ENCODE data around the gene LCMT1. TPM values are rescaled to one million over a fixed set of nuclear protein-coding genes. Genes with fewer than 3 reads are reported as not detected.

LCMT1 gene
- total and polyA plus RNA-seq, 2 of the 4 experiments (the other 2 are of a cell fraction) = 33.1 to 60.4 TPM

DNA sequence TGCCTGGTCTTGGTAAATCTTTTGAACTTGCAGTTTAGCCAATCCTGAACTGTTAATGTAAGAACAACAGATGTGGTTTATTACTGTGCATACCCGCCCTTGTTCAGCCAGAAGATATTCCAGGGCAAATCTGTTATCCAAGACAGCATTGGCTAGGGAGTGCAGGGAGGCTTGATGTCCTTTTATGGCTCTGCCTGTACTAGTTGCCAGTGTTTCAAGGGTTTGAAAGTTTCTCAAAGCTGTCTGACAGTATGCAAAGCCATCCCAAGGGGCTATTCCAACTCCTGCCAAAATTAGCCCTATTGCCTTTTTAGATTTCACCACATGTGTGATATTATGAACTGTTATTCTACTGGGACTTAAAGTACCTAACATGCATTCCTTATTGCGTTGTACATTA lies 30.1 kb downstream of the LCMT1 start:
- Histone ChIP-seq H3K14ac (replicated peaks; ENCODE audit: low read depth, low read length) (no peak overlapping the region), H3K4me1 (ENCODE audit: control insufficient read depth, insufficient read depth, low read length) (no peaks in the 10 kb centered on the region), H4K91ac (ENCODE audit: insufficient read depth, low read depth, low read length) (no peak overlapping the region), H3K27ac (ENCODE audit: insufficient read depth, low read length) (no peak overlapping the region), H3K23ac (ENCODE audit: low read depth, low read length) (no peak overlapping the region), H2BK20ac (ENCODE audit: low read depth, low read length) (no peak overlapping the region), H3K27me3 (ENCODE audit: control insufficient read depth, insufficient read depth, low read length) (no peaks in the 10 kb centered on the region), H2BK15ac (ENCODE audit: low read depth, low read length) (no peak overlapping the region), H2BK5ac (ENCODE audit: low read depth, low read length, poor library complexity, severe bottlenecking) (no peak overlapping the region), H4K5ac (ENCODE audit: low read depth, low read length) (no peak overlapping the region), H3K9me3 (ENCODE audit: control insufficient read depth, insufficient read depth, low read length) (no peaks in the 10 kb centered on the region), H3K56ac (ENCODE audit: extremely low read depth, insufficient read depth, low read length) (no peak overlapping the region), H3K9ac (ENCODE audit: low read depth, low read length) (no peak overlapping the region), H2AK9ac (replicated peaks; ENCODE audit: low read depth, low read length, poor library complexity) (no peak overlapping the region), H3K4ac (ENCODE audit: low read depth, low read length) (no peak overlapping the region), H2AK5ac (ENCODE audit: low read depth, low read length) (no peak overlapping the region), H4K8ac (ENCODE audit: low read depth in 2 of 2, low read length in 2 of 2) (no peak overlapping the region), H3K9me1 (ENCODE audit: insufficient read depth, low read length) (no peaks in the 10 kb centered on the region), H3K36me3 (ENCODE audit: control insufficient read depth, insufficient read depth, low read length) (peaks cover 26% of the 10 kb centered on the region), H3K4me2 (ENCODE audit: low read depth, low read length) (no peak overlapping the region), H2BK120ac (ENCODE audit: low read depth, low read length) (no peak overlapping the region), H3K4me3 (ENCODE audit: insufficient read depth, low read depth, low read length) (no peak overlapping the region), H4K20me1 (ENCODE audit: insufficient read depth, low read length) (no peaks in the 10 kb centered on the region), H3K18ac (ENCODE audit: low read depth, low read length) (no peak overlapping the region), H3K79me1 (ENCODE audit: low read depth in 1 of 2, low read length in 2 of 2) (no peaks in the 10 kb centered on the region; a peak in 1 of 4 replicates), H2AFZ (replicated peaks; ENCODE audit: low read length, poor library complexity) (no peak overlapping the region)
- in situ Hi-C loops (cut with MboI; ENCODE audit: low sequenced_read_pairs) = no loop called here
- TF ChIP-seq SMC3 (IDR thresholded peaks at IDR 0.05; ENCODE audit: low read depth, low read length) (no peak), CHD1 (IDR thresholded peaks at IDR 0.05; ENCODE audit: low read depth, low read length) (no peak), CEBPB (IDR thresholded peaks at IDR 0.05; ENCODE audit: low read depth, low read length) (no peak), MAZ (IDR thresholded peaks at IDR 0.05; ENCODE audit: borderline replicate concordance, low read depth, low read length) (no peak), POLR2A (IDR thresholded peaks at IDR 0.05; ENCODE audit: low read depth, low read length) (no peak), RFX5 (IDR thresholded peaks at IDR 0.05; ENCODE audit: low read depth, low read length) (no peak), RAD21 (IDR thresholded peaks at IDR 0.05; ENCODE audit: low read length) (no peak), NFE2L2 (IDR thresholded peaks at IDR 0.05; ENCODE audit: low read depth, low read length) (no peak), MAFK (IDR thresholded peaks at IDR 0.05; ENCODE audit: low read depth, low read length) (no peak), FOS (IDR thresholded peaks at IDR 0.05; ENCODE audit: low read depth, low read length) (no peak), RCOR1 (IDR thresholded peaks at IDR 0.05; ENCODE audit: insufficient replicate concordance, low read length) (no peak), MXI1 (IDR thresholded peaks at IDR 0.05; ENCODE audit: borderline replicate concordance, low read depth, low read length) (no peak), BHLHE40 (IDR thresholded peaks at IDR 0.05; ENCODE audit: low read depth, low read length) (no peak)
- TF ChIP-seq, protein P1, sequence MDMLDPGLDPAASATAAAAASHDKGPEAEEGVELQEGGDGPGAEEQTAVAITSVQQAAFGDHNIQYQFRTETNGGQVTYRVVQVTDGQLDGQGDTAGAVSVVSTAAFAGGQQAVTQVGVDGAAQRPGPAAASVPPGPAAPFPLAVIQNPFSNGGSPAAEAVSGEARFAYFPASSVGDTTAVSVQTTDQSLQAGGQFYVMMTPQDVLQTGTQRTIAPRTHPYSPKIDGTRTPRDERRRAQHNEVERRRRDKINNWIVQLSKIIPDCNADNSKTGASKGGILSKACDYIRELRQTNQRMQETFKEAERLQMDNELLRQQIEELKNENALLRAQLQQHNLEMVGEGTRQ (IDR thresholded peaks at IDR 0.05; ENCODE audit: low read depth, low read length) = no peak
- TF ChIP-seq, protein P2, sequence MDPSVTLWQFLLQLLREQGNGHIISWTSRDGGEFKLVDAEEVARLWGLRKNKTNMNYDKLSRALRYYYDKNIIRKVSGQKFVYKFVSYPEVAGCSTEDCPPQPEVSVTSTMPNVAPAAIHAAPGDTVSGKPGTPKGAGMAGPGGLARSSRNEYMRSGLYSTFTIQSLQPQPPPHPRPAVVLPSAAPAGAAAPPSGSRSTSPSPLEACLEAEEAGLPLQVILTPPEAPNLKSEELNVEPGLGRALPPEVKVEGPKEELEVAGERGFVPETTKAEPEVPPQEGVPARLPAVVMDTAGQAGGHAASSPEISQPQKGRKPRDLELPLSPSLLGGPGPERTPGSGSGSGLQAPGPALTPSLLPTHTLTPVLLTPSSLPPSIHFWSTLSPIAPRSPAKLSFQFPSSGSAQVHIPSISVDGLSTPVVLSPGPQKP (IDR thresholded peaks at IDR 0.05; ENCODE audit: borderline replicate concordance, low read depth, low read length) = no peak
- TF ChIP-seq, protein P3, sequence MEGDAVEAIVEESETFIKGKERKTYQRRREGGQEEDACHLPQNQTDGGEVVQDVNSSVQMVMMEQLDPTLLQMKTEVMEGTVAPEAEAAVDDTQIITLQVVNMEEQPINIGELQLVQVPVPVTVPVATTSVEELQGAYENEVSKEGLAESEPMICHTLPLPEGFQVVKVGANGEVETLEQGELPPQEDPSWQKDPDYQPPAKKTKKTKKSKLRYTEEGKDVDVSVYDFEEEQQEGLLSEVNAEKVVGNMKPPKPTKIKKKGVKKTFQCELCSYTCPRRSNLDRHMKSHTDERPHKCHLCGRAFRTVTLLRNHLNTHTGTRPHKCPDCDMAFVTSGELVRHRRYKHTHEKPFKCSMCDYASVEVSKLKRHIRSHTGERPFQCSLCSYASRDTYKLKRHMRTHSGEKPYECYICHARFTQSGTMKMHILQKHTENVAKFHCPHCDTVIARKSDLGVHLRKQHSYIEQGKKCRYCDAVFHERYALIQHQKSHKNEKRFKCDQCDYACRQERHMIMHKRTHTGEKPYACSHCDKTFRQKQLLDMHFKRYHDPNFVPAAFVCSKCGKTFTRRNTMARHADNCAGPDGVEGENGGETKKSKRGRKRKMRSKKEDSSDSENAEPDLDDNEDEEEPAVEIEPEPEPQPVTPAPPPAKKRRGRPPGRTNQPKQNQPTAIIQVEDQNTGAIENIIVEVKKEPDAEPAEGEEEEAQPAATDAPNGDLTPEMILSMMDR (conservative IDR thresholded peaks at IDR 0.05; ENCODE audit: low read depth, low read length) = no peak
- ChIA-PET CTCF (no interaction called here), POLR2A (ENCODE audit: unreplicated experiment) (no interaction called here)
- BruUV-seq (replicated peaks) = no TSS peak
- ATAC-seq (ENCODE audit: low read depth) (no peak; the same call in 1 of the 2 replicates), DNase-seq (no peak)
- no CpG with 5 or more reads among the region's 2 CpGs for WGBS, 2 experiments (ENCODE audit: extremely low coverage in 2 of 2, insufficient read length in 1 of 2)
- dilution Hi-C loops (cut with HindIII; ENCODE audit: low sequenced_read_pairs, unreplicated experiment) = no loop called here
- intact Hi-C loops (cut with micrococcal nuclease) = no loop called here

All from IMR-90 (cell line).